Neural cell (in vitro differentiated cells): ENCODE results near the gene OGDH. TPM values are rescaled to one million over a fixed set of nuclear protein-coding genes. Genes with fewer than 3 reads are reported as not detected.

Experiments
- H2AFZ ChIP-seq: fragments of 200-600, 300-800 bp; sonication (generic), shearing (Covaris generic); 2 replicates; pipeline ENCODE4 v1.6.0; 2014; ENCODE audit warnings: low read depth, mild to moderate bottlenecking, antibody characterized with exemption, low read length, moderate library complexity
- H3F3A ChIP-seq: fragments of 200-600 bp; shearing (Covaris generic); 2 replicates; pipeline ENCODE4 v1.6.1; 2016; ENCODE audit warnings: mild to moderate bottlenecking, moderate library complexity, mixed read lengths, antibody characterized with exemption, low read length; ENCODE audit not compliant: insufficient read depth, poor library complexity, severe bottlenecking
- H3K27ac ChIP-seq: fragments of 200-600, 300-800 bp; sonication (generic), shearing (Covaris generic); 2 replicates; pipeline ENCODE4 v1.5.1; 2014; ENCODE audit warnings: mild to moderate bottlenecking, low read length, moderate library complexity
- H3K27me3 ChIP-seq: fragments of 300-800, 200-600 bp; sonication (generic), shearing (Covaris generic); 2 replicates; pipeline ENCODE4 v1.6.0; 2014; ENCODE audit warnings: mild to moderate bottlenecking, low read depth, low read length, moderate library complexity; ENCODE audit not compliant: insufficient read depth
- H3K36me3 ChIP-seq: fragments of 300-800, 200-600 bp; sonication (generic), shearing (Covaris generic); 2 replicates; pipeline ENCODE4 v1.5.1; 2014; ENCODE audit warnings: mild to moderate bottlenecking, antibody characterized with exemption, low read length, moderate library complexity; ENCODE audit not compliant: insufficient read depth
- H3K4me2 ChIP-seq: fragments of 300-800, 200-600 bp; sonication (generic), shearing (Covaris generic); 2 replicates; pipeline ENCODE4 v1.6.0; 2014; ENCODE audit warnings: mild to moderate bottlenecking, low read length
- H3K4me3 ChIP-seq: fragments of 300-800, 200-600 bp; sonication (generic), shearing (Covaris generic); 2 replicates; pipeline ENCODE4 v1.5.1; 2014; ENCODE audit warnings: mild to moderate bottlenecking, low read length, moderate library complexity
- H3K79me2 ChIP-seq: fragments of 200-600 bp; shearing (Covaris generic); replicated peaks from 2 replicates; pipeline ENCODE4 v1.6.0; 2014; ENCODE audit warnings: mild to moderate bottlenecking, low read length, moderate library complexity; ENCODE audit not compliant: insufficient read depth
- H3K9ac ChIP-seq: fragments of 300-800, 200-600 bp; sonication (generic), shearing (Covaris generic); 2 replicates; pipeline ENCODE4 v1.6.1; 2016; ENCODE audit warnings: mild to moderate bottlenecking, low read length, mixed read lengths
- H3K9me2 ChIP-seq: fragments of 200-600 bp; shearing (Covaris generic); 2 replicates; pipeline ENCODE4 v1.6.1; 2016; ENCODE audit warnings: mild to moderate bottlenecking, low read length, mixed read lengths; ENCODE audit not compliant: insufficient read depth
- H3K9me3 ChIP-seq: fragments of 200-600, 300-800 bp; sonication (generic), shearing (Covaris generic); 2 replicates; pipeline ENCODE4 v1.6.1; 2016; ENCODE audit warnings: mild to moderate bottlenecking, mixed run types, low read length, moderate library complexity, mixed read lengths
- H4K20me1 ChIP-seq: fragments of 200-600 bp; shearing (Covaris generic); 2 replicates; pipeline ENCODE4 v1.6.1; 2016; ENCODE audit warnings: mild to moderate bottlenecking, mixed run types; ENCODE audit not compliant: insufficient read depth
- CTCF ChIP-seq: fragments of 450-650 bp; IDR thresholded peaks from 2 replicates; pipeline ENCODE4 v1.5.1; 2014; ENCODE audit warnings: antibody characterized with exemption, mild to moderate bottlenecking, moderate library complexity; ENCODE audit not compliant: poor library complexity, severe bottlenecking
- EP300 ChIP-seq: fragments of 450-650 bp; conservative IDR thresholded peaks from 2 replicates; pipeline ENCODE4 v1.6.1; 2014; ENCODE audit warnings: antibody characterized with exemption, mild to moderate bottlenecking, moderate library complexity; ENCODE audit not compliant: poor library complexity, severe bottlenecking
- EZH2 ChIP-seq: fragments of 200-600, 300-800 bp; shearing (Covaris generic), sonication (generic); IDR thresholded peaks from 2 replicates; pipeline ENCODE4 v1.6.1; 2014; ENCODE audit warnings: antibody characterized with exemption, low read length, borderline replicate concordance, mild to moderate bottlenecking; ENCODE audit not compliant: insufficient read depth, poor library complexity, severe bottlenecking
- MXI1 ChIP-seq: fragments of 450-650 bp; conservative IDR thresholded peaks from 2 replicates; pipeline ENCODE4 v1.6.1; 2014; ENCODE audit warnings: antibody characterized with exemption, mild to moderate bottlenecking; ENCODE audit not compliant: poor library complexity, severe bottlenecking
- POLR2AphosphoS5 ChIP-seq: IDR thresholded peaks from 2 replicates; pipeline ENCODE4 v1.6.1; 2012
- RAD21 ChIP-seq: fragments of 450-650 bp; conservative IDR thresholded peaks from 2 replicates; pipeline ENCODE4 v1.6.1; 2014; ENCODE audit warnings: antibody characterized with exemption, mild to moderate bottlenecking, moderate library complexity
- SMC3 ChIP-seq: fragments of 450-650 bp; conservative IDR thresholded peaks from 2 replicates; pipeline ENCODE4 v1.6.1; 2014; ENCODE audit warnings: antibody characterized with exemption, mild to moderate bottlenecking, moderate library complexity; ENCODE audit not compliant: poor library complexity
- TAF1 ChIP-seq: IDR thresholded peaks from 2 replicates; pipeline ENCODE4 v1.6.1; 2012; ENCODE audit warnings: low read depth
- polyA plus RNA-seq: library from polyadenylated mRNA; depleted of rRNA; stranded (reverse); fragments of >200 nt; gene quantifications from 2 replicates; pipeline ENCODE4 v1.2.3, GENCODE V29; 2014
- TF ChIP-seq, protein P1 (sequence below): IDR thresholded peaks from 2 replicates; pipeline ENCODE4 v1.6.1; 2012; ENCODE audit warnings: borderline replicate concordance

The OGDH gene
- polyA plus RNA-seq, 1 donor from 2014 or later: 16.9 TPM

- peak overlapping the region; percentile 55 for H3K27ac ChIP-seq
- no peaks in the 10 kb centered on the region for H3K9me2 ChIP-seq
- H3K79me2 ChIP-seq: peaks cover 46% of the 10 kb centered on the region
Observed at GRCh38 chr7:44748948-44749731, 142.7 kb downstream of the OGDH start.

DNA sequence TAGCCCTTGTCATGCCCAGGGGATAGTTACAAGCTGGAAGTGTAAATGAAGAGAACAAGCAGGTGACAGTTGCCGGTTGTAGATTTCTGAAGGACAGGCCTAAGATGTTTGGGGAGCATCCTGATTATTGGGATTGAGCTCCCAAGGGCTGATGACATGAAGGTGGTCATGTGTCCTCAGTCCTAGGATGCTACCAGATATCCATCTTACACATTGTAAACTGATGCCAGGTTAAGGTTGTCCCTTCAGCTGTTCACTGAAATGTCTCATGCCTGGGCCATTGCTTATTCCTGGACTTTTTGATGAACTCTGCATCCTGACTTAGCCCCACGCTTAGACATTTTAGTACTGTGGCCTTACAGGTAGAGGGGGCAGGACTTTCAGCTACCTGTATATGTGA, 143.6 kb downstream of the OGDH start:
- Histone ChIP-seq H3K9me3 (no peaks in the 10 kb centered on the region), H4K20me1 (peaks cover 9% of the 10 kb centered on the region), H3K79me2 (peaks cover 54% of the 10 kb centered on the region), H3K4me3 (peak overlapping the region; percentile 99), H3K36me3 (no peaks in the 10 kb centered on the region), H3K9me2 (no peaks in the 10 kb centered on the region), H3K4me2 (peak overlapping the region; percentile 95), H3K27me3 (no peaks in the 10 kb centered on the region), H3K27ac (no peak overlapping the region), H3F3A (no peaks in the 10 kb centered on the region), H3K9ac (peak overlapping the region; percentile 90), H2AFZ (no peak overlapping the region)
- no peak for TF ChIP-seq EZH2
- no peak for TF ChIP-seq EP300

More at GRCh38 chr7:44748948-44749731, 142.7 kb downstream of the OGDH start:
- peak overlapping the region; percentile 95 for H3K4me2 ChIP-seq
- H3K9me3 ChIP-seq: no peaks in the 10 kb centered on the region
- no peaks in the 10 kb centered on the region for H3K27me3 ChIP-seq
- TF ChIP-seq RAD21 (no peak), TAF1 (no peak), POLR2AphosphoS5 (no peak), CTCF (no peak), MXI1 (peak; percentile 79), SMC3 (peak; percentile 23), EP300 (no peak)
- TF ChIP-seq, protein P1, sequence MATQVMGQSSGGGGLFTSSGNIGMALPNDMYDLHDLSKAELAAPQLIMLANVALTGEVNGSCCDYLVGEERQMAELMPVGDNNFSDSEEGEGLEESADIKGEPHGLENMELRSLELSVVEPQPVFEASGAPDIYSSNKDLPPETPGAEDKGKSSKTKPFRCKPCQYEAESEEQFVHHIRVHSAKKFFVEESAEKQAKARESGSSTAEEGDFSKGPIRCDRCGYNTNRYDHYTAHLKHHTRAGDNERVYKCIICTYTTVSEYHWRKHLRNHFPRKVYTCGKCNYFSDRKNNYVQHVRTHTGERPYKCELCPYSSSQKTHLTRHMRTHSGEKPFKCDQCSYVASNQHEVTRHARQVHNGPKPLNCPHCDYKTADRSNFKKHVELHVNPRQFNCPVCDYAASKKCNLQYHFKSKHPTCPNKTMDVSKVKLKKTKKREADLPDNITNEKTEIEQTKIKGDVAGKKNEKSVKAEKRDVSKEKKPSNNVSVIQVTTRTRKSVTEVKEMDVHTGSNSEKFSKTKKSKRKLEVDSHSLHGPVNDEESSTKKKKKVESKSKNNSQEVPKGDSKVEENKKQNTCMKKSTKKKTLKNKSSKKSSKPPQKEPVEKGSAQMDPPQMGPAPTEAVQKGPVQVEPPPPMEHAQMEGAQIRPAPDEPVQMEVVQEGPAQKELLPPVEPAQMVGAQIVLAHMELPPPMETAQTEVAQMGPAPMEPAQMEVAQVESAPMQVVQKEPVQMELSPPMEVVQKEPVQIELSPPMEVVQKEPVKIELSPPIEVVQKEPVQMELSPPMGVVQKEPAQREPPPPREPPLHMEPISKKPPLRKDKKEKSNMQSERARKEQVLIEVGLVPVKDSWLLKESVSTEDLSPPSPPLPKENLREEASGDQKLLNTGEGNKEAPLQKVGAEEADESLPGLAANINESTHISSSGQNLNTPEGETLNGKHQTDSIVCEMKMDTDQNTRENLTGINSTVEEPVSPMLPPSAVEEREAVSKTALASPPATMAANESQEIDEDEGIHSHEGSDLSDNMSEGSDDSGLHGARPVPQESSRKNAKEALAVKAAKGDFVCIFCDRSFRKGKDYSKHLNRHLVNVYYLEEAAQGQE: no peak
- peak overlapping the region; percentile 24 for H2AFZ ChIP-seq
- peak overlapping the region; percentile 90 for H3K9ac ChIP-seq
- peak overlapping the region; percentile 99 for H3K4me3 ChIP-seq
- peaks cover under 1% of the 10 kb centered on the region for H4K20me1 ChIP-seq
- H3K36me3 ChIP-seq: no peaks in the 10 kb centered on the region
- no peaks in the 10 kb centered on the region for H3F3A ChIP-seq
